SK-N-SH treated with all-trans-retinoic acid at 6 μM for 48 hours (cell line): ENCODE measurements around the gene COL6A2.

Experiments used
- ARNTL ChIP-seq: fragments of 450-650 bp; formaldehyde crosslinking; IDR thresholded peaks from 2 replicates; pipeline ENCODE4 v1.5.0; 2020; ENCODE audit warnings: low read depth, mild to moderate bottlenecking, moderate library complexity, borderline replicate concordance
- BACH2 ChIP-seq: fragments of 250-450 bp; sonication (Bioruptor Pico); IDR thresholded peaks from 2 replicates; pipeline ENCODE4 v1.9.0; 2021; ENCODE audit warnings: mild to moderate bottlenecking, borderline replicate concordance
- CSRNP3 ChIP-seq: fragments of 250-450 bp; sonication (Bioruptor Pico); IDR thresholded peaks from 2 replicates; pipeline ENCODE4 v1.5.1; 2021; ENCODE audit warnings: mild to moderate bottlenecking, moderate library complexity
- ESRRG ChIP-seq: fragments of 250-450 bp; sonication (Bioruptor Pico); IDR thresholded peaks from 2 replicates; pipeline ENCODE4 v1.6.1; 2021; ENCODE audit warnings: mild to moderate bottlenecking
- ISL1 ChIP-seq: fragments of 250-450 bp; sonication (Bioruptor Pico); IDR thresholded peaks from 2 replicates; pipeline ENCODE4 v2.1.2; 2022; ENCODE audit warnings: mild to moderate bottlenecking, moderate library complexity
- PPARA ChIP-seq: fragments of 250-450 bp; sonication (Bioruptor Pico); IDR thresholded peaks from 2 replicates; pipeline ENCODE4 v1.5.0; 2020; ENCODE audit warnings: mild to moderate bottlenecking, borderline replicate concordance
- RARB ChIP-seq: fragments of 250-450 bp; sonication (Bioruptor Pico); IDR thresholded peaks from 2 replicates; pipeline ENCODE4 v1.8.0; 2021; ENCODE audit warnings: mild to moderate bottlenecking, moderate library complexity
- TOX ChIP-seq: fragments of 250-450 bp; sonication (Bioruptor Pico); IDR thresholded peaks from 2 replicates; pipeline ENCODE4 v1.8.0; 2021; ENCODE audit warnings: mild to moderate bottlenecking, moderate library complexity, borderline replicate concordance
- ZFP3 ChIP-seq: fragments of 250-450 bp; sonication (Bioruptor Pico); IDR thresholded peaks from 2 replicates; pipeline ENCODE4 v1.5.0; 2020; ENCODE audit warnings: mild to moderate bottlenecking, moderate library complexity
- ZFP30 ChIP-seq: fragments of 450-650 bp; formaldehyde crosslinking; IDR thresholded peaks from 2 replicates; pipeline ENCODE4 v1.5.0; 2022; ENCODE audit warnings: mild to moderate bottlenecking, moderate library complexity
- ZNF565 ChIP-seq: fragments of 450-650 bp; formaldehyde crosslinking; conservative IDR thresholded peaks from 2 replicates; pipeline ENCODE4 v1.5.0; 2020; ENCODE audit warnings: low read depth, mild to moderate bottlenecking, moderate library complexity
- TF ChIP-seq, protein P1 (sequence below): fragments of 250-450 bp; sonication (Bioruptor Pico); IDR thresholded peaks from 2 replicates; pipeline ENCODE4 v1.8.0; 2020; ENCODE audit warnings: mild to moderate bottlenecking, moderate library complexity, borderline replicate concordance

GRCh38 chr21:46136739-46137349, 38.9 kb downstream of the COL6A2 start:
- TF ChIP-seq ESRRG (CRISPR knock-in tag): no peak
- TF ChIP-seq, protein P1, sequence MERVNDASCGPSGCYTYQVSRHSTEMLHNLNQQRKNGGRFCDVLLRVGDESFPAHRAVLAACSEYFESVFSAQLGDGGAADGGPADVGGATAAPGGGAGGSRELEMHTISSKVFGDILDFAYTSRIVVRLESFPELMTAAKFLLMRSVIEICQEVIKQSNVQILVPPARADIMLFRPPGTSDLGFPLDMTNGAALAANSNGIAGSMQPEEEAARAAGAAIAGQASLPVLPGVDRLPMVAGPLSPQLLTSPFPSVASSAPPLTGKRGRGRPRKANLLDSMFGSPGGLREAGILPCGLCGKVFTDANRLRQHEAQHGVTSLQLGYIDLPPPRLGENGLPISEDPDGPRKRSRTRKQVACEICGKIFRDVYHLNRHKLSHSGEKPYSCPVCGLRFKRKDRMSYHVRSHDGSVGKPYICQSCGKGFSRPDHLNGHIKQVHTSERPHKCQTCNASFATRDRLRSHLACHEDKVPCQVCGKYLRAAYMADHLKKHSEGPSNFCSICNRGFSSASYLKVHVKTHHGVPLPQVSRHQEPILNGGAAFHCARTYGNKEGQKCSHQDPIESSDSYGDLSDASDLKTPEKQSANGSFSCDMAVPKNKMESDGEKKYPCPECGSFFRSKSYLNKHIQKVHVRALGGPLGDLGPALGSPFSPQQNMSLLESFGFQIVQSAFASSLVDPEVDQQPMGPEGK (CRISPR knock-in tag): no peak
- TF ChIP-seq ZFP30 (CRISPR knock-in tag): no peak
- no peak for TF ChIP-seq CSRNP3
- no peak for TF ChIP-seq ARNTL
- TF ChIP-seq ZFP3 (CRISPR knock-in tag): no peak
- no peak for TF ChIP-seq RARB (CRISPR knock-in tag)
- TF ChIP-seq TOX (CRISPR knock-in tag): no peak
- TF ChIP-seq BACH2 (CRISPR knock-in tag): no peak
- no peak for TF ChIP-seq ZNF565 (CRISPR knock-in tag)
- TF ChIP-seq PPARA (CRISPR knock-in tag): no peak
- no peak for TF ChIP-seq ISL1
